Endodermal cell (in vitro differentiated cells): ENCODE results near the gene NUCKS1. TPM values are rescaled to one million over a fixed set of nuclear protein-coding genes. Genes with fewer than 3 reads are reported as not detected.

Source experiments
- DNase-seq: peaks from one replicate; pipeline ENCODE4 v3.0.0-alpha.2; 2017
- H3K27ac ChIP-seq: 2 replicates; pipeline ENCODE4 v1.5.1; 2013; ENCODE audit warnings: mild to moderate bottlenecking, low read depth, low read length, moderate library complexity
- H3K27me3 ChIP-seq: 2 replicates; pipeline ENCODE4 v1.6.1; 2013; ENCODE audit warnings: mild to moderate bottlenecking, low read length, moderate library complexity; ENCODE audit not compliant: insufficient read depth, control insufficient read depth, poor library complexity, severe bottlenecking
- H3K36me3 ChIP-seq: 2 replicates; pipeline ENCODE4 v1.7.0; 2013; ENCODE audit warnings: mild to moderate bottlenecking, low read length, moderate library complexity; ENCODE audit not compliant: control insufficient read depth, insufficient read depth
- H3K4me1 ChIP-seq: one replicate; pipeline ENCODE4 v1.7.0; 2013; ENCODE audit warnings: low read length; ENCODE audit not compliant: control insufficient read depth, insufficient read depth
- H3K4me3 ChIP-seq: 2 replicates; pipeline ENCODE4 v1.5.1; 2013; ENCODE audit warnings: mild to moderate bottlenecking, low read length, moderate library complexity
- H3K9ac ChIP-seq: 2 replicates; pipeline ENCODE4 v1.6.1; 2013; ENCODE audit warnings: mild to moderate bottlenecking, low read length, moderate library complexity; ENCODE audit not compliant: poor library complexity, severe bottlenecking; ENCODE audit errors: extremely low read depth
- H3K9me3 ChIP-seq: 2 replicates; pipeline ENCODE4 v1.6.1; 2013; ENCODE audit warnings: mild to moderate bottlenecking, low read length, moderate library complexity; ENCODE audit not compliant: control insufficient read depth
- H3K27ac Mint-ChIP-seq: 2 replicates; pipeline ENCODE4 v1.8.0; 2020; ENCODE audit warnings: mixed read lengths
- H3K27me3 Mint-ChIP-seq: 2 replicates; pipeline ENCODE4 v1.8.0; 2021; ENCODE audit warnings: mild to moderate bottlenecking, mixed read lengths; ENCODE audit not compliant: insufficient read depth
- H3K36me3 Mint-ChIP-seq: 2 replicates; pipeline ENCODE4 v1.8.0; 2020; ENCODE audit warnings: low read depth, mixed read lengths
- H3K4me1 Mint-ChIP-seq: 2 replicates; pipeline ENCODE4 v1.8.0; 2020; ENCODE audit warnings: mixed read lengths
- H3K4me3 Mint-ChIP-seq: 2 replicates; pipeline ENCODE4 v1.8.0; 2020; ENCODE audit warnings: mild to moderate bottlenecking, moderate library complexity, mixed read lengths
- H3K9me3 Mint-ChIP-seq: 2 replicates; pipeline ENCODE4 v1.8.0; 2020; ENCODE audit warnings: mild to moderate bottlenecking, mixed read lengths
- WGBS, 2 experiments: methylation state at CpG; one replicate each; pipeline versions ENCODE4 v1.1.5 to v1.1.7; 2013; ENCODE audit warnings: missing lambda C conversion rate in 2 of 2, mixed read lengths in 1 of 2; ENCODE audit not compliant: insufficient coverage in 1 of 2, insufficient read length in 1 of 2; 5-methylcytosine and 5-hydroxymethylcytosine counted together
- total RNA-seq, 2 donors: library from RNA; stranded (reverse); fragmentation: NEBNext Ultra II Directional in 1 of 2; extraction: Animal tissue kit (Norgen Biotek cat#: 25700) in 1 of 2; gene quantifications; 2 replicates in 1 of 2; 3 replicates in 1 of 2; pipeline ENCODE4 v1.2.1, GENCODE V29; 2021
- TF ChIP-seq, protein P1 (sequence below): fragments of 200-600 bp; sonication (generic); conservative IDR thresholded peaks from 2 replicates; pipeline ENCODE4 v1.5.0; 2021; ENCODE audit warnings: antibody characterized with exemption, mild to moderate bottlenecking

The NUCKS1 gene
- total RNA-seq, 2 donors from 2014 or later: 380 to 532 TPM

DNA sequence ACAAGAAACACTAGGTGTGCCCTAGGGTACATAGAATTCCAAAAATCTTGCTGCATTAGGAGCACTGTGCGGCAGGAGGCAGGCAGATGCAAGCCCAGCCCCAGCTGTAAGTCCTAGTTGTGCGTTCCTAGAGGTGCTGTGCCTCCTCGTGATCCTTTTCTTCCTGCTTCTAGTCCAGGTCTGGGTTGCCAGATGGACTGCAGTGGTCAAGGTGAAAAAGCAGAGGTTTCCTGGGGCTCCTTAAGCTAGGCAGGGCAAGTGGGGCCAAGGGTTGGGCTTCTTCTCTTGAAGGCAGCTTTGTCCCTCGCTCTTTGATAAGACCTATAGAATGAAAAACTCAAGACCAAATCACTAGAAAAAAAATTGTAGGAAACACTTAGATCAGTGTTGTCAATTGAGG lies 48.1 kb downstream of the NUCKS1 start:
- TF ChIP-seq, protein P1, sequence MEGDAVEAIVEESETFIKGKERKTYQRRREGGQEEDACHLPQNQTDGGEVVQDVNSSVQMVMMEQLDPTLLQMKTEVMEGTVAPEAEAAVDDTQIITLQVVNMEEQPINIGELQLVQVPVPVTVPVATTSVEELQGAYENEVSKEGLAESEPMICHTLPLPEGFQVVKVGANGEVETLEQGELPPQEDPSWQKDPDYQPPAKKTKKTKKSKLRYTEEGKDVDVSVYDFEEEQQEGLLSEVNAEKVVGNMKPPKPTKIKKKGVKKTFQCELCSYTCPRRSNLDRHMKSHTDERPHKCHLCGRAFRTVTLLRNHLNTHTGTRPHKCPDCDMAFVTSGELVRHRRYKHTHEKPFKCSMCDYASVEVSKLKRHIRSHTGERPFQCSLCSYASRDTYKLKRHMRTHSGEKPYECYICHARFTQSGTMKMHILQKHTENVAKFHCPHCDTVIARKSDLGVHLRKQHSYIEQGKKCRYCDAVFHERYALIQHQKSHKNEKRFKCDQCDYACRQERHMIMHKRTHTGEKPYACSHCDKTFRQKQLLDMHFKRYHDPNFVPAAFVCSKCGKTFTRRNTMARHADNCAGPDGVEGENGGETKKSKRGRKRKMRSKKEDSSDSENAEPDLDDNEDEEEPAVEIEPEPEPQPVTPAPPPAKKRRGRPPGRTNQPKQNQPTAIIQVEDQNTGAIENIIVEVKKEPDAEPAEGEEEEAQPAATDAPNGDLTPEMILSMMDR: no peak
- Mint-ChIP-seq H3K27ac (peak overlapping the region; percentile 59), H3K36me3 (peaks cover 14% of the 10 kb centered on the region), H3K9me3 (no peaks in the 10 kb centered on the region), H3K4me3 (no peak overlapping the region), H3K27me3 (no peaks in the 10 kb centered on the region), H3K4me1 (peaks cover 45% of the 10 kb centered on the region)
- no peaks in the 10 kb centered on the region for H3K27me3 ChIP-seq
- 90 to 93% methylated on average over 3 to 4 of the region's 4 CpGs for WGBS, 2 experiments
- no peak overlapping the region for H3K9ac ChIP-seq
- peaks cover 45% of the 10 kb centered on the region for H3K36me3 ChIP-seq
- H3K9me3 ChIP-seq: no peaks in the 10 kb centered on the region
- H3K4me3 ChIP-seq: no peak overlapping the region
- DNase-seq: peak; percentile 34
- H3K4me1 ChIP-seq: peaks cover 16% of the 10 kb centered on the region
- no peak overlapping the region for H3K27ac ChIP-seq

DNA sequence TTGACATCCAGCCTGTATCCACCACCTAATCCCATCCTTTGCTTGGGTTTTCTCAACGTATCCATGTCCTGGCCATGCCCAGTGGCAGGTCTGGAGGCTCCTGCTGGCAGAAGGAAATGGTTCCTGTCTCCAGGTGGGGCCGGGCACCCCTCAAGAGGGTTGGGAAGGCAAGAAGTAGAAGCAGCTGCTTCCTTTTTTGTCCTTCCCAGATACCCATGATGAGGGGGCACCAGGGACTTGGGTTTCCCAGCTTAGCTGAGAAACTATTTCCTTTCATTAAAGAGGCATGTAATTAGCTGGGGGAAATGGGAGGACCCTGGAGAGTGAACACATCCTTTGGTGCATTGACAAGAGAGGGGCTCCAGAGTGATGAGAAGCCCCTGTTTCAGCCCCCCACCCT lies 48.6 kb downstream of the NUCKS1 start:
- H3K4me3 ChIP-seq: no peak overlapping the region
- peak overlapping the region; percentile 60 for H3K27ac ChIP-seq
- H3K27me3 Mint-ChIP-seq: no peaks in the 10 kb centered on the region
- H3K4me3 Mint-ChIP-seq: no peak overlapping the region
- TF ChIP-seq, protein P1: no peak
- DNase-seq: no peak
- H3K36me3 Mint-ChIP-seq: peaks cover 14% of the 10 kb centered on the region
- no peak overlapping the region for H3K9ac ChIP-seq
- H3K36me3 ChIP-seq: peaks cover 45% of the 10 kb centered on the region
- peaks cover 41% of the 10 kb centered on the region for H3K4me1 Mint-ChIP-seq
- peak overlapping the region; percentile 59 for H3K27ac Mint-ChIP-seq
- no peaks in the 10 kb centered on the region for H3K9me3 ChIP-seq
- 65 to 74% methylated on average over 2 of the region's 2 CpGs for WGBS, 2 experiments
- no peaks in the 10 kb centered on the region for H3K9me3 Mint-ChIP-seq
- peaks cover 15% of the 10 kb centered on the region for H3K4me1 ChIP-seq
- H3K27me3 ChIP-seq: no peaks in the 10 kb centered on the region

DNA sequence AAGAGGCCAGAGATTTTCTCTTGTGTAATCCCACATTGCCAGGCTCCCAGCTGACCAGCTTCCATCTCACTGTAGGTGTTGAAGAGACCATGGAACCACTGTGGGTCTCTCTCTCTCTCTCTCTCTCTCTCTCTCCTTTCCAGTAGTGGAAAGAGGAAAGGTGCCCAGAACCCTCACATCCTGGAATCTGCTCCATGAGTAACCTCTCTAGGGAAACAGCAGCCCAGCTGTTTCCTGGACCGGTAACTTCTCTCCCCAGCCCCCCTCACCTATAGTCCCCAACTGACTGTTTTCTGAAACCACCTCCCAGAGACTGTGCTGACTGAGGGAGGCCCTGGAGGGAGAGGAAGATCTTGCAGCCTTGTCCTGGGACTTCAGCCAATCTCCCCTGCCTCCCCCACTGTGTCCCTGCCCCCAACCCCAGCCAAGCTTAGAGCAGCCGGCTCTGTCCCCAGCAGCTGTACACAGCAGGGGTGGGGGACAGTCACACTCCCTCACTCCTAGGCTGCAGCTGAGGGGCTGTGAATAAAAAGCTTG lies 49.0 kb downstream of the NUCKS1 start:
- Histone ChIP-seq H3K36me3 (peaks cover 45% of the 10 kb centered on the region), H3K9me3 (no peaks in the 10 kb centered on the region), H3K9ac (no peak overlapping the region), H3K4me3 (no peak overlapping the region), H3K27ac (peak overlapping the region; percentile 60), H3K4me1 (peaks cover 14% of the 10 kb centered on the region), H3K27me3 (no peaks in the 10 kb centered on the region)
- Mint-ChIP-seq H3K27me3 (no peaks in the 10 kb centered on the region), H3K4me1 (peaks cover 41% of the 10 kb centered on the region), H3K4me3 (no peak overlapping the region), H3K9me3 (no peaks in the 10 kb centered on the region), H3K36me3 (peaks cover 14% of the 10 kb centered on the region), H3K27ac (peak overlapping the region; percentile 48)
- 43% methylated on average over 2 of the region's 2 CpGs; no CpG with 5 or more reads in 1 of the 2 experiments for WGBS, 2 experiments
- DNase-seq: peak; percentile 67
- TF ChIP-seq, protein P1: no peak
